K562 (cell line): ENCODE measurements around the gene PRMT2.
"Not testable (repeated sequence)": the region's sequence is repeated elsewhere in the genome, so short reads cannot be mapped to it uniquely, and the experiment has no call there.

ENCODE experiments used
- CEBPB ChIP-seq: fragments of 450-650 bp; IDR thresholded peaks from 2 replicates; pipeline ENCODE4 v1.6.1; 2016; ENCODE audit warnings: missing genetic modification characterization, missing compliant biosample characterization
- ELF4 ChIP-seq: fragments of 450-650 bp; formaldehyde crosslinking; IDR thresholded peaks from 2 replicates; pipeline ENCODE4 v1.4.0; 2022; ENCODE audit warnings: missing genetic modification characterization
- EZH2 ChIP-seq: IDR thresholded peaks from 2 replicates; pipeline ENCODE4 v1.6.1; 2012; ENCODE audit warnings: low read depth, mild to moderate bottlenecking, inconsistent platforms, low read length, borderline replicate concordance
- POLR2A ChIP-seq: fragments of 450-650 bp; conservative IDR thresholded peaks from 2 replicates; pipeline ENCODE4 v1.6.1; 2016
- SIN3A ChIP-seq, 2 experiments: fragments of 150-350 bp in 1 of 2; IDR thresholded peaks; 2 replicates each; pipeline ENCODE4 v1.6.1; 2011 to 2016; ENCODE audit warnings: borderline replicate concordance in 2 of 2, low read depth in 2 of 2, low read length in 2 of 2, mild to moderate bottlenecking in 2 of 2, moderate library complexity in 2 of 2; ENCODE audit not compliant: control insufficient read depth in 1 of 2
- ZNF263 ChIP-seq: sonication (generic); formaldehyde crosslinking; IDR thresholded peaks from 2 replicates; pipeline ENCODE4 v1.8.0; 2022; ENCODE audit warnings: mild to moderate bottlenecking, missing genetic modification reagents, borderline replicate concordance
- ZNF644 ChIP-seq: fragments of 200-800 bp; sonication (Bioruptor generic); IDR thresholded peaks from 2 replicates; pipeline ENCODE4 v1.6.1; 2016; ENCODE audit warnings: low read depth, missing genetic modification characterization, missing compliant biosample characterization

DNA sequence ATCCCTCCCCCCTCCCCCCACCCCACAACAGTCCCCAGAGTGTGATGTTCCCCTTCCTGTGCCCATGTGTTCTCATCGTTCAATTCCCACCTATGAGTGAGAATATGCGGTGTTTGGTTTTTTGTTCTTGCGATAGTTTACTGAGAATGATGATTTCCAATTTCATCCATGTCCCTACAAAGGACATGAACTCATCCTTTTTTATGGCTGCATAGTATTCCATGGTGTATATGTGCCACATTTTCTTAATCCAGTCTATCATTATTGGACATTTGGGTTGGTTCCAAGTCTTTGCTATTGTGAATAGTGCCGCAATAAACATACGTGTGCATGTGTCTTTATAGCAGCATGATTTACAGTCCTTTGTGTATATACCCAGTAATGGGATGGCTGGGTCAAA is 33.4 kb downstream of the PRMT2 start:
- TF ChIP-seq POLR2A; CEBPB (tag); EZH2; ELF4 (CRISPR knock-in tag); ZNF644; ZNF263 (CRISPR knock-in tag); SIN3A (IDR thresholded peaks at IDR 0.05; ENCODE audit: borderline replicate concordance in 2 of 2, control insufficient read depth in 1 of 2, low read depth in 2 of 2, low read length in 2 of 2): not testable (repeated sequence)
